H9 (cell line): Measurements from ENCODE around the gene CACNA1H. TPM values are rescaled to one million over a fixed set of nuclear protein-coding genes. Genes with fewer than 3 reads are reported as not detected.

Experiments
- DNase-seq: peaks from one replicate; pipeline ENCODE4 v3.0.0-alpha.2; 2017
- H2AFZ ChIP-seq: one replicate; pipeline ENCODE4 v1.6.1; 2013; ENCODE audit warnings: mild to moderate bottlenecking, low read length, control low read depth, moderate library complexity
- H2AK5ac ChIP-seq: 2 replicates; pipeline ENCODE4 v1.6.1; 2013; ENCODE audit warnings: low read length, control low read depth, mixed read lengths; ENCODE audit not compliant: insufficient read length
- H2BK120ac ChIP-seq: one replicate; pipeline ENCODE4 v1.6.1; 2013; ENCODE audit warnings: low read depth, mild to moderate bottlenecking, low read length, control low read depth, inconsistent platforms; ENCODE audit not compliant: poor library complexity, severe bottlenecking
- H2BK12ac ChIP-seq: 2 replicates; pipeline ENCODE4 v1.6.1; 2013; ENCODE audit warnings: low read length, control low read depth, mixed read lengths, low read depth; ENCODE audit not compliant: insufficient read length
- H2BK15ac ChIP-seq: 2 replicates; pipeline ENCODE4 v1.6.1; 2013; ENCODE audit warnings: low read depth, low read length, control low read depth
- H2BK20ac ChIP-seq: one replicate; pipeline ENCODE4 v1.6.1; 2013; ENCODE audit warnings: low read depth, mild to moderate bottlenecking, low read length, control low read depth, inconsistent platforms; ENCODE audit not compliant: poor library complexity, severe bottlenecking
- H2BK5ac ChIP-seq: 2 replicates; pipeline ENCODE4 v1.6.1; 2013; ENCODE audit warnings: low read length, control low read depth, mixed read lengths; ENCODE audit not compliant: insufficient read length
- H3K14ac ChIP-seq: 2 replicates; pipeline ENCODE4 v1.6.1; 2013; ENCODE audit warnings: low read length, control low read depth; ENCODE audit not compliant: insufficient read depth
- H3K18ac ChIP-seq: 2 replicates; pipeline ENCODE4 v1.6.1; 2013; ENCODE audit warnings: low read depth, mild to moderate bottlenecking, mixed read lengths, low read length, control low read depth; ENCODE audit not compliant: insufficient read length
- H3K23ac ChIP-seq: 2 replicates; pipeline ENCODE4 v1.6.1; 2013; ENCODE audit warnings: low read length, control low read depth, mixed read lengths, low read depth; ENCODE audit not compliant: insufficient read length
- H3K23me2 ChIP-seq: 2 replicates; pipeline ENCODE4 v1.6.1; 2013; ENCODE audit warnings: low read depth, mild to moderate bottlenecking, mixed read lengths, low read length, control low read depth; ENCODE audit not compliant: insufficient read length, poor library complexity, severe bottlenecking
- H3K27ac ChIP-seq: 2 replicates; pipeline ENCODE4 v1.5.1; 2013; ENCODE audit warnings: low read length, control low read depth, mixed read lengths, low read depth; ENCODE audit not compliant: insufficient read length
- H3K27me3 ChIP-seq: 2 replicates; pipeline ENCODE4 v1.6.1; 2013; ENCODE audit warnings: low read length, control low read depth, inconsistent platforms; ENCODE audit not compliant: insufficient read depth
- H3K4ac ChIP-seq: 2 replicates; pipeline ENCODE4 v1.6.1; 2013; ENCODE audit warnings: low read depth, mild to moderate bottlenecking, control low read depth, inconsistent platforms, low read length, moderate library complexity
- H3K4me1 ChIP-seq: 2 replicates; pipeline ENCODE4 v1.6.1; 2013; ENCODE audit warnings: low read length, control low read depth, inconsistent platforms; ENCODE audit not compliant: insufficient read depth
- H3K4me2 ChIP-seq: 2 replicates; pipeline ENCODE4 v1.6.1; 2013; ENCODE audit warnings: low read length, control low read depth, mixed read lengths; ENCODE audit not compliant: insufficient read length, insufficient read depth
- H3K56ac ChIP-seq: 2 replicates; pipeline ENCODE4 v1.6.1; 2013; ENCODE audit warnings: low read depth, mild to moderate bottlenecking, mixed read lengths, low read length, control low read depth; ENCODE audit not compliant: insufficient read length
- H3K79me1 ChIP-seq: 2 replicates; pipeline ENCODE4 v1.6.1; 2013; ENCODE audit warnings: low read depth, mild to moderate bottlenecking, moderate library complexity, low read length, control low read depth, inconsistent platforms; ENCODE audit not compliant: insufficient read depth, poor library complexity, severe bottlenecking
- H3K79me2 ChIP-seq: 2 replicates; pipeline ENCODE4 v1.6.1; 2013; ENCODE audit warnings: low read length, control low read depth, inconsistent platforms; ENCODE audit not compliant: insufficient read depth
- H3K9ac ChIP-seq: 2 replicates; pipeline ENCODE4 v1.6.1; 2013; ENCODE audit warnings: low read length, control low read depth, mixed read lengths; ENCODE audit not compliant: insufficient read length; ENCODE audit errors: extremely low read depth
- H3K9me3 ChIP-seq: one replicate; pipeline ENCODE4 v1.6.1; 2013; ENCODE audit warnings: low read depth, low read length, inconsistent platforms; ENCODE audit not compliant: control insufficient read depth
- H3T11ph ChIP-seq: one replicate; pipeline ENCODE4 v1.6.1; 2013; ENCODE audit warnings: mild to moderate bottlenecking, low read length, control low read depth, inconsistent platforms
- H4K20me1 ChIP-seq: one replicate; pipeline ENCODE4 v1.6.1; 2013; ENCODE audit not compliant: control insufficient read depth, insufficient read length, insufficient read depth
- H4K5ac ChIP-seq: 2 replicates; pipeline ENCODE4 v1.6.1; 2013; ENCODE audit warnings: low read depth, mild to moderate bottlenecking, mixed read lengths, low read length, control low read depth; ENCODE audit not compliant: insufficient read length
- H4K8ac ChIP-seq: replicated peaks from 2 replicates; pipeline ENCODE4 v1.6.1; 2013; ENCODE audit warnings: low read length, control low read depth, mixed read lengths, low read depth; ENCODE audit not compliant: insufficient read length
- H4K91ac ChIP-seq: 2 replicates; pipeline ENCODE4 v1.6.1; 2013; ENCODE audit warnings: low read depth, mild to moderate bottlenecking, moderate library complexity, mixed read lengths, low read length, control low read depth; ENCODE audit not compliant: insufficient read length
- H3K27ac Mint-ChIP-seq, 3 experiments: 2 replicates in 2 of 3; 3 replicates in 1 of 3; pipeline ENCODE4 v1.8.0; 2020 to 2021; ENCODE audit warnings: mixed read lengths in 3 of 3, mild to moderate bottlenecking in 1 of 3, moderate library complexity in 1 of 3
- H3K27me3 Mint-ChIP-seq: 2 replicates; pipeline ENCODE4 v1.8.0; 2021; ENCODE audit warnings: low read depth, mild to moderate bottlenecking, moderate library complexity, mixed read lengths
- H3K36me3 Mint-ChIP-seq, 3 experiments: 2 replicates in 2 of 3; 3 replicates in 1 of 3; pipeline ENCODE4 v1.8.0; 2020 to 2021; ENCODE audit warnings: low read depth in 3 of 3, mixed read lengths in 3 of 3; ENCODE audit not compliant: insufficient read depth in 1 of 3
- H3K4me1 Mint-ChIP-seq, 2 experiments: 2 replicates each; pipeline ENCODE4 v1.8.0; 2020; ENCODE audit warnings: mixed read lengths in 2 of 2
- H3K4me3 Mint-ChIP-seq, 2 experiments: 2 replicates in 1 of 2; 3 replicates in 1 of 2; pipeline ENCODE4 v1.8.0; 2020 to 2021; ENCODE audit warnings: mild to moderate bottlenecking in 2 of 2, mixed read lengths in 2 of 2, moderate library complexity in 1 of 2
- H3K9me3 Mint-ChIP-seq, 2 experiments: 2 replicates in 1 of 2; 3 replicates in 1 of 2; pipeline ENCODE4 v1.8.0; 2020; ENCODE audit warnings: mild to moderate bottlenecking in 2 of 2, mixed read lengths in 2 of 2, moderate library complexity in 1 of 2
- WGBS: extraction: QIAGEN DNeasy Blood & Tissue Kit; methylation state at CpG from one replicate; pipeline ENCODE4 v1.1.7; 2013; ENCODE audit warnings: missing lambda C conversion rate, low lambda C conversion rate, mixed read lengths; ENCODE audit not compliant: insufficient read length; ENCODE audit errors: extremely low coverage; 5-methylcytosine and 5-hydroxymethylcytosine counted together
- total RNA-seq: library from RNA; stranded (reverse); gene quantifications from 2 replicates; pipeline ENCODE4 v1.2.1, GENCODE V29; 2021
- TF ChIP-seq, protein P1 (sequence below): fragments of 200-600 bp; sonication (generic); conservative IDR thresholded peaks from 3 replicates; pipeline ENCODE4 v1.8.0; 2021; ENCODE audit warnings: antibody characterized with exemption, mild to moderate bottlenecking

Gene CACNA1H
- total RNA-seq, 1 experiment from 2014 or later, result 43.3 TPM

DNA sequence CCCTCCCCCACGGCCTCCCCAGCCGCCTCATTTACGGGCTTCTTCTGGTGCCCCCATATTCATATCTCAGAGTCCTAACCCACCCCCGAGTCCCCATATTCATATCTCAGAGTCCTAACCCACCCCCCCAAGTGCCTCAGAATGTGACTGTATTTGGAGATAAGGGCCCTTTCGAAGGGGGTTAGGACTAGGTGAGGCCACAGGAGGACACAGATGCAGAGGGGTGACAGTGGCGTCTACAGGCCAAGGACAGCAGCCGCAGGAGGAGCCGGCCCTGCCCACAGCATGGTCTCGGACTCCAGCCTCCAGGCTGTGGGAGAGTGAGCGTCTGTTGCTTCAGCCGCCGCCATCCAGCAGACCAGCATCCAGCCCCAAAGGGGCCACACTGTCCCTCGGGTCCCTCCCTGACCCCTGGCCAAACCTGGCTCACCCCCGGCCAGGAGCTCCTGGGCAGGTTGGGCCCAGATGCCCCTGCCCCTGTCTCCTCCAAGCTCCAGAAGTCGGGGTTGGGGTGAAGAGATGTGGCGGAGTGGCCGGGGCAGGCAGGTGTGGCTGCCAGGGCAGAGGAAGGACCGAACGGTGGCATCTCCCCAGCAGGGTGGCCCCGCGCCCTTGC, 25.5 kb downstream of the CACNA1H start:
- H2AK5ac ChIP-seq, result no peak overlapping the region
- H3K23ac ChIP-seq, result no peak overlapping the region
- H4K91ac ChIP-seq, result no peak overlapping the region
- no peak overlapping the region for H2BK20ac ChIP-seq
- H3K9ac ChIP-seq, result no peak overlapping the region
- no peak overlapping the region for H4K5ac ChIP-seq
- no peak for DNase-seq
- H2BK15ac ChIP-seq, result no peak overlapping the region
- H3K79me2 ChIP-seq, result no peaks in the 10 kb centered on the region
- Mint-ChIP-seq H3K36me3 (peaks cover 0 to 1% (median 0%) of the 10 kb centered on the region in 3 experiments; a peak in 2 of 7 replicates), H3K4me1 (peaks cover 0 to 12% of the 10 kb centered on the region in 2 experiments; a peak in 2 of 4 replicates), H3K4me3 (no peak overlapping the region), H3K9me3 (no peaks in the 10 kb centered on the region), H3K27me3 (no peaks in the 10 kb centered on the region), H3K27ac (no peak overlapping the region)
- peaks cover 2% of the 10 kb centered on the region for H3K23me2 ChIP-seq
- H3K4ac ChIP-seq, result no peak overlapping the region
- H3K4me1 ChIP-seq, result no peaks in the 10 kb centered on the region
- H3T11ph ChIP-seq, result no peak overlapping the region
- H3K14ac ChIP-seq, result no peak overlapping the region
- H2AFZ ChIP-seq, result no peak overlapping the region
- WGBS, result no CpG with 5 or more reads among the region's 21 CpGs
- H3K79me1 ChIP-seq, result no peaks in the 10 kb centered on the region
- no peak overlapping the region for H2BK5ac ChIP-seq
- H3K27me3 ChIP-seq, result no peaks in the 10 kb centered on the region
- H3K9me3 ChIP-seq, result no peaks in the 10 kb centered on the region
- no peak overlapping the region for H3K4me2 ChIP-seq
- no peak overlapping the region for H3K18ac ChIP-seq
- no peak overlapping the region for H2BK12ac ChIP-seq
- TF ChIP-seq, protein P1, sequence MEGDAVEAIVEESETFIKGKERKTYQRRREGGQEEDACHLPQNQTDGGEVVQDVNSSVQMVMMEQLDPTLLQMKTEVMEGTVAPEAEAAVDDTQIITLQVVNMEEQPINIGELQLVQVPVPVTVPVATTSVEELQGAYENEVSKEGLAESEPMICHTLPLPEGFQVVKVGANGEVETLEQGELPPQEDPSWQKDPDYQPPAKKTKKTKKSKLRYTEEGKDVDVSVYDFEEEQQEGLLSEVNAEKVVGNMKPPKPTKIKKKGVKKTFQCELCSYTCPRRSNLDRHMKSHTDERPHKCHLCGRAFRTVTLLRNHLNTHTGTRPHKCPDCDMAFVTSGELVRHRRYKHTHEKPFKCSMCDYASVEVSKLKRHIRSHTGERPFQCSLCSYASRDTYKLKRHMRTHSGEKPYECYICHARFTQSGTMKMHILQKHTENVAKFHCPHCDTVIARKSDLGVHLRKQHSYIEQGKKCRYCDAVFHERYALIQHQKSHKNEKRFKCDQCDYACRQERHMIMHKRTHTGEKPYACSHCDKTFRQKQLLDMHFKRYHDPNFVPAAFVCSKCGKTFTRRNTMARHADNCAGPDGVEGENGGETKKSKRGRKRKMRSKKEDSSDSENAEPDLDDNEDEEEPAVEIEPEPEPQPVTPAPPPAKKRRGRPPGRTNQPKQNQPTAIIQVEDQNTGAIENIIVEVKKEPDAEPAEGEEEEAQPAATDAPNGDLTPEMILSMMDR, result no peak
- H4K8ac ChIP-seq, result no peak overlapping the region
- no peak overlapping the region for H2BK120ac ChIP-seq
- no peak overlapping the region for H3K56ac ChIP-seq
- no peak overlapping the region for H3K27ac ChIP-seq
- no peaks in the 10 kb centered on the region for H4K20me1 ChIP-seq
